ENCODE measurements around the gene NKD2. TPM values are rescaled to one million over a fixed set of nuclear protein-coding genes. Genes with fewer than 3 reads are reported as not detected.

The NKD2 gene
- total and polyA plus RNA-seq, 9 of the 15 experiments (the other 6 are each of a cell fraction or from before 2014, with no cell fraction given) = 0.09 to 0.64 (median 0.27) TPM; not detected in 5

GRCh38 chr5:963673-964531 is 44.7 kb upstream of the NKD2 start (continued):
- TF ChIP-seq ZFX (CRISPR knock-in tag; IDR thresholded peaks at IDR 0.05) (peak; percentile 45), SRSF7 (optimal IDR thresholded peaks at IDR 0.05; ENCODE audit: low read depth, low read length) (no peak), EP300 (IDR thresholded peaks at IDR 0.05; ENCODE audit: low read length) (no peak), YBX1 (IDR thresholded peaks at IDR 0.05) (no peak), ARNT (IDR thresholded peaks at IDR 0.05) (peak in 1 of 2 experiments; percentile 72; a peak in 1 of 4 replicates), RBBP5 (IDR thresholded peaks at IDR 0.05; ENCODE audit: borderline replicate concordance, insufficient read depth, low read length, poor library complexity, severe bottlenecking) (no peak), MCM5 (IDR thresholded peaks at IDR 0.05; ENCODE audit: low read depth) (no peak), SMARCC2 (IDR thresholded peaks at IDR 0.05; ENCODE audit: low read depth) (0 out of 2 replicates have a peak, but pooled peaks have one; percentile 27), BDP1 (IDR thresholded peaks at IDR 0.05; ENCODE audit: insufficient read depth, insufficient read length) (no peak), ZNF644 (tag; IDR thresholded peaks at IDR 0.05; ENCODE audit: low read depth) (no peak; the same call in 1 of the 2 replicates), MNT (conservative IDR thresholded peaks at IDR 0.05) (no peak; a peak in 1 of 4 replicates), ZNF174 (CRISPR knock-in tag; IDR thresholded peaks at IDR 0.05) (no peak), ZNF274 (IDR thresholded peaks at IDR 0.05; ENCODE audit: borderline replicate concordance, low read depth, low read length) (no peak), MTF1 (CRISPR knock-in tag; IDR thresholded peaks at IDR 0.05; ENCODE audit: borderline replicate concordance) (no peak), SOX6 (IDR thresholded peaks at IDR 0.05) (peak; percentile 69), SMARCB1 (IDR thresholded peaks at IDR 0.05; ENCODE audit: insufficient read length, low read depth) (no peak), ZNF395 (CRISPR knock-in tag; IDR thresholded peaks at IDR 0.05) (no peak), SUPT5H (IDR thresholded peaks at IDR 0.05) (no peak), FOXK2 (conservative IDR thresholded peaks at IDR 0.05 in 1 of 2, IDR thresholded peaks at IDR 0.05 in 1 of 2; ENCODE audit: low read depth in 2 of 2) (peak in 1 of 2 experiments; percentile 39; a peak in 1 of 4 replicates), NR4A1 (CRISPR knock-in tag; IDR thresholded peaks at IDR 0.05) (no peak), NR4A1 (tag; IDR thresholded peaks at IDR 0.05) (no peak)
- TF ChIP-seq, protein P1, sequence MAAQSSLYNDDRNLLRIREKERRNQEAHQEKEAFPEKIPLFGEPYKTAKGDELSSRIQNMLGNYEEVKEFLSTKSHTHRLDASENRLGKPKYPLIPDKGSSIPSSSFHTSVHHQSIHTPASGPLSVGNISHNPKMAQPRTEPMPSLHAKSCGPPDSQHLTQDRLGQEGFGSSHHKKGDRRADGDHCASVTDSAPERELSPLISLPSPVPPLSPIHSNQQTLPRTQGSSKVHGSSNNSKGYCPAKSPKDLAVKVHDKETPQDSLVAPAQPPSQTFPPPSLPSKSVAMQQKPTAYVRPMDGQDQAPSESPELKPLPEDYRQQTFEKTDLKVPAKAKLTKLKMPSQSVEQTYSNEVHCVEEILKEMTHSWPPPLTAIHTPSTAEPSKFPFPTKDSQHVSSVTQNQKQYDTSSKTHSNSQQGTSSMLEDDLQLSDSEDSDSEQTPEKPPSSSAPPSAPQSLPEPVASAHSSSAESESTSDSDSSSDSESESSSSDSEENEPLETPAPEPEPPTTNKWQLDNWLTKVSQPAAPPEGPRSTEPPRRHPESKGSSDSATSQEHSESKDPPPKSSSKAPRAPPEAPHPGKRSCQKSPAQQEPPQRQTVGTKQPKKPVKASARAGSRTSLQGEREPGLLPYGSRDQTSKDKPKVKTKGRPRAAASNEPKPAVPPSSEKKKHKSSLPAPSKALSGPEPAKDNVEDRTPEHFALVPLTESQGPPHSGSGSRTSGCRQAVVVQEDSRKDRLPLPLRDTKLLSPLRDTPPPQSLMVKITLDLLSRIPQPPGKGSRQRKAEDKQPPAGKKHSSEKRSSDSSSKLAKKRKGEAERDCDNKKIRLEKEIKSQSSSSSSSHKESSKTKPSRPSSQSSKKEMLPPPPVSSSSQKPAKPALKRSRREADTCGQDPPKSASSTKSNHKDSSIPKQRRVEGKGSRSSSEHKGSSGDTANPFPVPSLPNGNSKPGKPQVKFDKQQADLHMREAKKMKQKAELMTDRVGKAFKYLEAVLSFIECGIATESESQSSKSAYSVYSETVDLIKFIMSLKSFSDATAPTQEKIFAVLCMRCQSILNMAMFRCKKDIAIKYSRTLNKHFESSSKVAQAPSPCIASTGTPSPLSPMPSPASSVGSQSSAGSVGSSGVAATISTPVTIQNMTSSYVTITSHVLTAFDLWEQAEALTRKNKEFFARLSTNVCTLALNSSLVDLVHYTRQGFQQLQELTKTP (IDR thresholded peaks at IDR 0.05; ENCODE audit: low read depth in 1 of 2, partially characterized antibody in 2 of 2) = peak in 1 of 2 experiments; percentile 35

Measured in K562 (cell line).